HG03575 (cell line): ENCODE results near the gene ACYP2.
"Not testable (repeated sequence)": the region's sequence is repeated elsewhere in the genome, so short reads cannot be mapped to it uniquely, and the experiment has no call there.

Source experiments
- ATAC-seq: cut with Tn5 transposase; IDR thresholded peaks from one replicate; pipeline ENCODE4 v1.9.1; 2021; ENCODE audit not compliant: unreplicated experiment, insufficient number of reproducible peaks, low FRiP score; ENCODE audit errors: extremely low read depth

Gene ACYP2

DNA sequence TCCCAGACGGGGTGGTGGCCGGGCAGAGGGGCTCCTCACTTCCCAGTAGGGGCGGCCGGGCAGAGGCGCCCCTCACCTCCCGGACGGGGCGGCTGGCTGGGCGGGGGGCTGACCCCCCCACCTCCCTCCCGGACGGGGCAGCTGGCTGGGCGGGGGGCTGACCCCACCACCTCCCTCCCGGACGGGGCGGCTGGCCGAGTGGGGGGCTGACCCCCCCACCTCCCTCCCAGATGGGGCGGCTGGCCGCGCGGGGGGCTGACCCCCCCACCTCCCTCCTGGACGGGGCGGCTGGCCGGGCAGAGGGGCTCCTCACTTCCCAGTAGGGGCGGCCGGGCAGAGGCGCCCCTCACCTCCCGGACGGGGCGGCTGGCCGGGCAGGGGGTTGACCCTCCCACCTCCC, 20.0 kb upstream of the ACYP2 start:
- ATAC-seq = not testable (repeated sequence)

- ATAC-seq = not testable (repeated sequence)
Observed at GRCh38 chr2:54096141-54096540, 19.3 kb upstream of the ACYP2 start.

GRCh38 chr2:54097124-54097523, 18.3 kb upstream of the ACYP2 start:
- no peak for ATAC-seq

GRCh38 chr2:54099370-54099769, 16.0 kb upstream of the ACYP2 start:
- no peak for ATAC-seq

GRCh38 chr2:54099829-54100585, 15.4 kb upstream of the ACYP2 start:
- peak; percentile 41 for ATAC-seq

GRCh38 chr2:54100772-54101171, 14.6 kb upstream of the ACYP2 start:
- ATAC-seq = no peak

DNA sequence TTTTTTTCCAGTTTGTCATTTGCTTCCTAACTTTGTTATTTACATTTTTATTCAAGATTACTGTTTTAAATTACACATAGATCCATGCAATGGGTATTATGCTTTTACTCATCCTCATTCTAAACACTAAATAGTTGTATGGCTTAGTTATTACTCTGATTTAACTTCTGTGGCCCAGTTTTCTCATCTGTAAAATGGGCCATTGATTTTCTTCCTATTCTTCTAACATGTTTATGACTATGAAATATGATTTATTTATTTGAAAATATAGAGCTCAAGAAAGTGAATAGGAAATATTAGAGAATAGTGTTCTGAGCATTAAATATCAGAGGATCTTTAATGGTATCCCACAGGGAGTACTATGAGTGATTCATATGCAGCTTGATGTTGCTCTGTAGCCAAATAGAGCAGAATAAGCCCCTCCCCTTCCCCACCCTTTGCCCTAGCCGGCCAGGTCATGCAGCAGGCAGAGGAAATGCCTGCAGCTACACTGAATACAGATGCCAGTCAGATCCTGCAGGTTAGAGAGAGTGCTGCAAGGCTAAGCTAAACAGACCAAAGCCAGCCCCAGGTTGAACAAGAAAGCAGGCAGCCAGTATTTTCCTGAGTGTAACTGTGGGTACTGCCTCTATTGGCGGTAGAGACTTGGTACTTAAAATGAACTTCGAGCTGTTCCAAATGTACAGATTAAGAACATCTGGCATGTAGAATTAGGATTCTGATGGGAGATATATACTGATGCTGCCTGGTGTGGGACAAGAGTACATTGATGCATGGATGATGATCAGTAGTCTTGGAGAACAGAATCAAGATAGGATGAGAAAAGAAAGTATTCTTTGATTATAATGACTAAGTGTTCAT, 11.7 kb upstream of the ACYP2 start:
- ATAC-seq = peak; percentile 46

DNA sequence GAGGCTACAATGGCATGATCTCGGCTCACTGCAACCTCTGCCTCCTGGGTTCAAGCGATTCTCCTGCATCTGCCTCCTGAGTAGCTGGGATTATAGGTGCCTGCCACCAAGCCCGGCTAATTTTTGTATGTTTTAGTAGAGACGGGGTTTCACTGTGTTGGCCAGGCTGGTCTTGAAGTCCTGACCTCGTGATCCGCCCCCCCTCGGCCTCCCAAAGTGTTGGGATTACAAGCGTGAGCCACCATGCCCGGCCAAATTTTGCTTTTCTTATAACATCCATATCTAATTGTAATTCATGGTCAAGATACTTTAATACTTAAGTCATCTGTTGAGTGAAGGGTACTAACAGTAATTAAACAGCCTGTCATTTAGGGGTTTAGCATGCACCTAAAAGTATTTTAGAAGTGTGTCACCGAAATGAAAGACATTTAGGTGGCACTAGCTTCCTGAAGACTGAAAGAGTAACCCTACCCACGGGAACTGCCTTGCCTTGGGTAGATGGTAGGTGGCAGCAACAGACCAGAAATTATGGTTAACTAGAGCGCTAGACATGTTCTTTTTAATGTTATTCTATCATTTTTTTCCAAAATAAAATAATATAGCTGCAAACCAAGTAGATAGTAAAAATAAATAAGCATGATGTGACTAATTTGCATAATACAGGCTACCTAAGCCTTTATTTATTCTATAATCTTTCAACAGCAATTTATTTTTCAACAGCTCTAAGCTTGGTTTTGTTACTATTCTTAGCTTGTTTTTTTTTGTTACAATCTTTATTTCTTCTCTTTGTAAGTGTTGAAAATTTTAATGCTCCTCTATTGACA, 8.6 kb upstream of the ACYP2 start:
- ATAC-seq = no peak

- ATAC-seq = no peak
Observed at GRCh38 chr2:54107455-54107764, 8.0 kb upstream of the ACYP2 start.

DNA sequence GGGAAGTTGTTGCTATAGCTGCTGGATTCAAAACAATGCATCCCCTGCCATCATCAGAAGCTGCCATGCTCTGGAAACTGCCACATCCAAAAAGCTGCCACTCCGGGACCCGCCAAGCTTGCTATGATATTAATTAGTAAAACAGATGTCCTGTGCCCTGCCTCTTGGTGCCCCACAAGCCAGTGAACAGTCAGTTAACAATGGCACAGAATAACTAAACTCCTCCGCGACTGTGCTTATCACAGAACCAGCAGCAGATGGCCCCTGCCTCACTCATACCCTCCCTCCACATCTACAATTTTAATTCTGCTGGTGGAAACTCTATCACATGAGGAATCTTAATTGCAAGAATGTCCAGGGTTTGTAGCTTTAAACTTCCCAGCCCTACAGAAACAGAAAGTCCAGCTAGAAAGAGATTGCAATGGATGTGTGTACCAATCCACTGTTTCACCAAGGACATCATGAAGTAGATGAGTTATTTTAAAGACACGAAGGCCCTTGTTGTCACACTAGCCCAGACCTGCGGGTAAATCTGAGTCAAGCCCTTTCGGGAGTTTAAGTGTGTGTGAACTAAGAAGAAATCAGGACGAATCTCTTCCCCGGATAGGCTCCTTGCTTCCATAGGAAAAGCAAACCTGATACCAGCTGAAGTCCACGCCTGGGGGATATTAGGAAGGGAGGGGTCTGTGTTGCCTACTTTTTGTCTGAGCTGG, 7.4 kb upstream of the ACYP2 start:
- no peak for ATAC-seq

DNA sequence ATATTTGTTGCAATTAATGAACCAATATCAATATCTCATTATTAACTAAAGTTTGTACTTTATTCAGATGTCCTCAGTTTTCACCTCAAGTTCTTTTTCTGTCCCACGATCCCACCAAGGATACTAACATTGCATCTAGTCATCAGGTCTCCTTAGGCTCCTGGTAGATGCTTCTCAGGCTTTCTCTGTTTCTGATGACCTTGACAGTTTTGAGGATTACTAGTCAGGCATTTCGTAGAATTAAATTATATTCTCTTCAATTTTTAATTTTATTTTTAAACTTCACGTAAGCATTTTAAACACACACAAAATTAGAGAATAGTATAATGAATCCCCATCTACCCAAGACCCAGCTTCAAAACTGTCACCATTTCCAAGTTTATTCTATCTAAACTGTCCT, 5.6 kb upstream of the ACYP2 start:
- ATAC-seq = no peak

DNA sequence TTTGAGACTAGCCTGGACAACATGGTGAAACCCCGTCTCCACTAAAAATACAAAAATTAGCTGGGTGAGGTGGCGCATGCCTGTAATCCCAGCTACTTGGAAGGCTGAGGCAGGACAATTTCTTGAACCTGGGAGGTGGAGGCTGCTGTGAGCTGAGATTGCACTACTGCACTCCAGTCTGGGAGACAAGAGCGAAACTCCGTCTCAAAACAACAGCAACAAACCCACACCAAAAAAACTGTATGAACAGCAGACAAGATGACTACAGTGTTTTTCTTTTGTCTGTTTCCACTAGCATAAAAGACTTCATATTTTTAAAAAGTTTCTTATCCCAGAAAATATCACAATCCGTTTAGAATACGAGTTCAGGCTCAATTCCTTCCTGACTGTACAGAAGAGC, 936 bp upstream of the ACYP2 start:
- ATAC-seq = not testable (repeated sequence)

DNA sequence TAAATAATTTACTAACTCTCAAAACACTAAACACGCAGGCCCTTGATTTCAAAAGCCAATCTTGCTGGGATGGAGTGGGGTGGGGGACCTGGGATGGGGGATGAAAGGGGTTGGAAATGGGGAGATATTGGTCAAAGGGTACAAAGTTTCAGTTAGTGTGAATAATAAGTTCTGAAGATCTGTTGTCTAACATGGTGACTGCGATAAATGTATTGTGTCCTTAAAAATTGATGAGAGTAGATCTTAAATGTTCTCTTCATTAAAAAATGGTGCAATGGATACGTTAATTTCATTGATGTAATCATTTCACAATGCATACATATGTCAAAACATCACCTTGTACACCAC, 505 bp upstream of the ACYP2 start:
- ATAC-seq = no peak

DNA sequence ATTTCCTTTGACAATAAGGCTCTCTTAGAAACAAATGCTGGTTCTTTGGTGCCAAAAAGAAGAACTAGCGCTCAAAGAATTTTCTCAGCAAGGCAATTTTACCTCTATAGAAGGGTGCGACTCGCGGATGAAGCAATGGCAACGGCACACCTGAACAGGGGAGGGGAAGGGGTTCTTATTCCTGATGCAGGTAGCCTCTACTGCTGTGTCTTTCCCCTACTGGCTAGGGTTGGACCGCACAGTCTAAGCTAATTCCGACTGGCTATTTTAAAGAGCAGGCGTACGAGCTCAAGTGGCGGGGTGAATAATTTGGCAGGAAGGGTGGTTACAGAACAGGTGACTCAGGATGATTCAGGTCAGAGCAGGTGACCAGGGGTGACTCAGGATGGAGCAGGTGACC, 1.2 kb downstream of the ACYP2 start:
- not testable (repeated sequence) for ATAC-seq

GRCh38 chr2:54120950-54121349, 5.5 kb downstream of the ACYP2 start:
- ATAC-seq = no peak

DNA sequence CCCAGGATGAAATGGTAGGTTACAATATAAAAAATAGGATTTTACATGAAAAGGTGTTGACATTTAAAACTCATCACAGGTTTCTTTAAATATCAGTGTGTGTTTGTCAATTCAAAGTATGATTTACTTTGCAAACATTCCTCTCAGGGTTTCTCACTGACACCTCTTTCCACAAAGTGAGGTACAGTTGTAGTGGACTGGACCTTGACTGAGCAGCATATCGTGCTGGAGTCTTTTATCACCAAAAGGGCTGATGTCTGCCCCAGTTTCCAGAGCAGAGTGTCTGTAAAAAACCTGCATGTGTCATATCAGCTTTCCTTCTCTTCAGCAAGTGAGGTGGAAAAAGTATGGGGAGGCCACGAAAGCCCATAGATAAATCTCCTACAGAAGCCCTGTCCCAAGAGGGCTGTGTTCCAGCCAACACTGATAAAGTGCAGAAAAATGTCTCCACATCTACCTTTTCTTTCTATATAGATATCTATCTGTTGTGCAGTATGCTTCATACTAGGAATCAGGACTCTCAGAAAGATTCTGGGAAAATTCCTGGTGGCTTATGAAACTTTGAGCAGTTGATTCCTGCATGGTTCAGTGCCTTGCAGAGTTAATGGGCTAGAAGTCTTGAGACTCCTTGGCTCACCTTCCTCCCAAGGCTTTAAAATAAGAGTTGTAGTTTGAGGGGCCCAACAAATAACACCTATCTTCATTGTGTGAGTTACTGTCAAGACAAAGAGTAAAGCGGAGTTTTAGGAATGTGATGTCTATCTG, 6.9 kb downstream of the ACYP2 start:
- no peak for ATAC-seq

GRCh38 chr2:54122939-54123338, 7.5 kb downstream of the ACYP2 start:
- ATAC-seq = no peak

- ATAC-seq = not testable (repeated sequence)
Observed at GRCh38 chr2:54127174-54127573, 11.8 kb downstream of the ACYP2 start.
